GM04503 (cell line): Measurements from ENCODE around the gene SPATA13.
"Not testable (repeated sequence)": the region's sequence is repeated elsewhere in the genome, so short reads cannot be mapped to it uniquely, and the experiment has no call there.

Source experiments
- DNase-seq: peaks from one replicate; pipeline ENCODE4 v3.0.0-alpha.2; 2012; ENCODE audit warnings: low read depth

The SPATA13 gene

GRCh38 chr13:24279327-24280110, 119.0 kb downstream of the SPATA13 start:
- no peak for DNase-seq

- DNase-seq: no peak
Observed at GRCh38 chr13:24280720-24281119, 120.2 kb downstream of the SPATA13 start.

- DNase-seq: no peak
Observed at GRCh38 chr13:24281188-24282008, 120.9 kb downstream of the SPATA13 start.

GRCh38 chr13:24282256-24282655, 121.7 kb downstream of the SPATA13 start:
- no peak for DNase-seq

GRCh38 chr13:24284889-24285565, 124.5 kb downstream of the SPATA13 start:
- DNase-seq: no peak

GRCh38 chr13:24286624-24287023, 126.1 kb downstream of the SPATA13 start:
- no peak for DNase-seq

- no peak for DNase-seq
Observed at GRCh38 chr13:24287748-24288287, 127.3 kb downstream of the SPATA13 start.

GRCh38 chr13:24288870-24289269, 128.3 kb downstream of the SPATA13 start:
- DNase-seq: no peak

GRCh38 chr13:24290280-24290932, 129.9 kb downstream of the SPATA13 start:
- DNase-seq: no peak

- no peak for DNase-seq
Observed at GRCh38 chr13:24292481-24292880, 132.0 kb downstream of the SPATA13 start.

- DNase-seq: no peak
Observed at GRCh38 chr13:24293746-24294145, 133.2 kb downstream of the SPATA13 start.

- no peak for DNase-seq
Observed at GRCh38 chr13:24299488-24300114, 139.1 kb downstream of the SPATA13 start.

GRCh38 chr13:24301434-24301833, 140.9 kb downstream of the SPATA13 start:
- no peak for DNase-seq

- DNase-seq: no peak
Observed at GRCh38 chr13:24301911-24302310, 141.4 kb downstream of the SPATA13 start.

- DNase-seq: no peak
Observed at GRCh38 chr13:24304620-24305019, 144.1 kb downstream of the SPATA13 start.

- DNase-seq: peak; percentile 23
Observed at GRCh38 chr13:24306632-24307031, 146.1 kb downstream of the SPATA13 start.

- DNase-seq: no peak
Observed at GRCh38 chr13:24307211-24308067, 146.9 kb downstream of the SPATA13 start.

GRCh38 chr13:24308068-24308445, 147.5 kb downstream of the SPATA13 start:
- no peak for DNase-seq

GRCh38 chr13:24308488-24309020, 148.0 kb downstream of the SPATA13 start:
- no peak for DNase-seq

- not testable (repeated sequence) for DNase-seq
Observed at GRCh38 chr13:24309300-24309699, 148.8 kb downstream of the SPATA13 start, which contains the start of gene C1QTNF9. Gene C1QTNF9 (plus strand): TSS chr13:24309580. CDS start chr13:24316004, 6,424 bp downstream.
